ENCODE data around the gene ST3GAL2.
A peak's percentile ranks its signal among the peaks of the same experiment; 100 is the strongest.

The ST3GAL2 gene

GRCh38 chr16:70444249-70445063, 5.6 kb upstream of the ST3GAL2 start:
- no peak overlapping the region for H2BK5ac ChIP-seq (ENCODE audit: low read depth, low read length, poor library complexity, severe bottlenecking)
- 93% methylated on average over 2 of the region's 4 CpGs for WGBS

GRCh38 chr16:70442344-70442743, 3.4 kb upstream of the ST3GAL2 start:
- Histone ChIP-seq H2AK5ac (ENCODE audit: low read length, severe bottlenecking) (no peak overlapping the region), H3K4me1 (ENCODE audit: control insufficient read depth, insufficient read depth, low read depth, low read length) (peaks cover 13% of the 10 kb centered on the region), H3K27me3 (ENCODE audit: control insufficient read depth in 1 of 2, insufficient read depth in 1 of 2, low read length in 2 of 2) (no peaks in the 10 kb centered on the region), H2AFZ (ENCODE audit: low read depth, low read length) (no peak overlapping the region), H3K27ac (ENCODE audit: low read length, poor library complexity, severe bottlenecking) (no peak overlapping the region), H4K91ac (ENCODE audit: low read length) (no peak overlapping the region), H3K9ac (ENCODE audit: low read length) (no peak overlapping the region), H3K9me3 (ENCODE audit: control insufficient read depth, low read length) (no peaks in the 10 kb centered on the region), H3K4ac (ENCODE audit: low read depth in 1 of 2, low read length in 2 of 2) (no peak overlapping the region), H3K4me2 (ENCODE audit: low read length, poor library complexity, severe bottlenecking) (no peak overlapping the region), H4K8ac (ENCODE audit: low read length) (no peak overlapping the region), H3K14ac (ENCODE audit: low read length in 2 of 2) (no peak overlapping the region), H3K23ac (ENCODE audit: low read length in 2 of 2) (no peak overlapping the region), H2BK12ac (ENCODE audit: low read length in 2 of 2) (no peak overlapping the region), H3K18ac (ENCODE audit: low read depth in 1 of 2, low read length in 2 of 2) (no peak overlapping the region), H3K36me3 (ENCODE audit: control insufficient read depth in 1 of 2, insufficient read depth in 2 of 2, low read depth in 1 of 2, low read length in 2 of 2) (no peaks in the 10 kb centered on the region), H3K79me1 (replicated peaks; ENCODE audit: low read length, poor library complexity, severe bottlenecking) (no peaks in the 10 kb centered on the region), H3K4me3 (ENCODE audit: insufficient read depth in 1 of 2, low read depth in 1 of 2, low read length in 2 of 2) (no peak overlapping the region), H2BK120ac (ENCODE audit: low read depth, low read length) (no peak overlapping the region), H2BK5ac (ENCODE audit: low read depth, low read length, poor library complexity, severe bottlenecking) (no peak overlapping the region), H2BK15ac (ENCODE audit: low read depth, poor library complexity, severe bottlenecking) (no peak overlapping the region)
- 97% methylated on average over 7 of the region's 7 CpGs for WGBS
- no peak for DNase-seq

More at GRCh38 chr16:70444249-70445063, 5.6 kb upstream of the ST3GAL2 start:
- H3K4ac ChIP-seq (ENCODE audit: low read depth in 1 of 2, low read length in 2 of 2): no peak overlapping the region
- no peak overlapping the region for H3K27ac ChIP-seq (ENCODE audit: low read length, poor library complexity, severe bottlenecking)
- peak overlapping the region in 1 of 2 experiments; percentile 43 for H3K18ac ChIP-seq (ENCODE audit: low read depth in 1 of 2, low read length in 2 of 2)
- peaks cover 6% of the 10 kb centered on the region for H3K4me1 ChIP-seq (ENCODE audit: control insufficient read depth, insufficient read depth, low read depth, low read length)
- no peaks in the 10 kb centered on the region for H3K9me3 ChIP-seq (ENCODE audit: control insufficient read depth, low read length)
- H3K9ac ChIP-seq (ENCODE audit: low read length): no peak overlapping the region
- H2AFZ ChIP-seq (ENCODE audit: low read depth, low read length): no peak overlapping the region
- no peak overlapping the region for H2AK5ac ChIP-seq (ENCODE audit: low read length, severe bottlenecking)
- no peak overlapping the region for H2BK15ac ChIP-seq (ENCODE audit: low read depth, poor library complexity, severe bottlenecking)
- no peak overlapping the region for H3K4me2 ChIP-seq (ENCODE audit: low read length, poor library complexity, severe bottlenecking)
- no peak overlapping the region for H3K4me3 ChIP-seq (ENCODE audit: insufficient read depth in 1 of 2, low read depth in 1 of 2, low read length in 2 of 2)
- no peaks in the 10 kb centered on the region for H3K79me1 ChIP-seq (replicated peaks; ENCODE audit: low read length, poor library complexity, severe bottlenecking)
- no peak for DNase-seq
- no peak overlapping the region for H3K23ac ChIP-seq (ENCODE audit: low read length in 2 of 2)
- no peaks in the 10 kb centered on the region for H3K36me3 ChIP-seq (ENCODE audit: control insufficient read depth in 1 of 2, insufficient read depth in 2 of 2, low read depth in 1 of 2, low read length in 2 of 2)
- H2BK12ac ChIP-seq (ENCODE audit: low read length in 2 of 2): no peak overlapping the region
- H4K8ac ChIP-seq (ENCODE audit: low read length): no peak overlapping the region
- no peaks in the 10 kb centered on the region for H3K27me3 ChIP-seq (ENCODE audit: control insufficient read depth in 1 of 2, insufficient read depth in 1 of 2, low read length in 2 of 2)
- H4K91ac ChIP-seq (ENCODE audit: low read length): no peak overlapping the region
- H2BK120ac ChIP-seq (ENCODE audit: low read depth, low read length): no peak overlapping the region
- no peak overlapping the region for H3K14ac ChIP-seq (ENCODE audit: low read length in 2 of 2)

GRCh38 chr16:70441406-70441990, 2.6 kb upstream of the ST3GAL2 start:
- Histone ChIP-seq H3K9ac (ENCODE audit: low read length) (no peak overlapping the region), H3K4ac (ENCODE audit: low read depth in 1 of 2, low read length in 2 of 2) (no peak overlapping the region), H2BK15ac (ENCODE audit: low read depth, poor library complexity, severe bottlenecking) (no peak overlapping the region), H2BK120ac (ENCODE audit: low read depth, low read length) (no peak overlapping the region), H3K18ac (ENCODE audit: low read depth in 1 of 2, low read length in 2 of 2) (no peak overlapping the region), H3K4me1 (ENCODE audit: control insufficient read depth, insufficient read depth, low read depth, low read length) (peaks cover 16% of the 10 kb centered on the region), H3K79me1 (replicated peaks; ENCODE audit: low read length, poor library complexity, severe bottlenecking) (no peaks in the 10 kb centered on the region), H3K14ac (ENCODE audit: low read length in 2 of 2) (no peak overlapping the region), H2AK5ac (ENCODE audit: low read length, severe bottlenecking) (no peak overlapping the region), H3K36me3 (ENCODE audit: control insufficient read depth in 1 of 2, insufficient read depth in 2 of 2, low read depth in 1 of 2, low read length in 2 of 2) (no peaks in the 10 kb centered on the region), H3K9me3 (ENCODE audit: control insufficient read depth, low read length) (no peaks in the 10 kb centered on the region), H4K91ac (ENCODE audit: low read length) (no peak overlapping the region), H2AFZ (ENCODE audit: low read depth, low read length) (no peak overlapping the region), H3K27me3 (ENCODE audit: control insufficient read depth in 1 of 2, insufficient read depth in 1 of 2, low read length in 2 of 2) (no peaks in the 10 kb centered on the region), H2BK5ac (ENCODE audit: low read depth, low read length, poor library complexity, severe bottlenecking) (no peak overlapping the region), H3K23ac (ENCODE audit: low read length in 2 of 2) (no peak overlapping the region), H3K4me3 (ENCODE audit: insufficient read depth in 1 of 2, low read depth in 1 of 2, low read length in 2 of 2) (no peak overlapping the region), H3K27ac (ENCODE audit: low read length, poor library complexity, severe bottlenecking) (no peak overlapping the region), H4K8ac (ENCODE audit: low read length) (no peak overlapping the region), H2BK12ac (ENCODE audit: low read length in 2 of 2) (peak overlapping the region in 1 of 2 experiments; percentile 55), H3K4me2 (ENCODE audit: low read length, poor library complexity, severe bottlenecking) (no peak overlapping the region)
- WGBS: 86% methylated on average over 7 of the region's 8 CpGs
- peak; percentile 80 for DNase-seq

GRCh38 chr16:70440009-70440692, 1.3 kb upstream of the ST3GAL2 start:
- no peak overlapping the region for H3K14ac ChIP-seq (ENCODE audit: low read length in 2 of 2)
- H4K91ac ChIP-seq (ENCODE audit: low read length): no peak overlapping the region
- WGBS: 83% methylated on average over 11 of the region's 11 CpGs

More at GRCh38 chr16:70440009-70440692, 1.3 kb upstream of the ST3GAL2 start:
- Histone ChIP-seq H3K18ac (ENCODE audit: low read depth in 1 of 2, low read length in 2 of 2) (no peak overlapping the region), H4K8ac (ENCODE audit: low read length) (peak overlapping the region; percentile 1), H3K9ac (ENCODE audit: low read length) (peak overlapping the region; percentile 88), H3K4me1 (ENCODE audit: control insufficient read depth, insufficient read depth, low read depth, low read length) (peaks cover 18% of the 10 kb centered on the region), H3K4me2 (ENCODE audit: low read length, poor library complexity, severe bottlenecking) (no peak overlapping the region), H3K4me3 (ENCODE audit: insufficient read depth in 1 of 2, low read depth in 1 of 2, low read length in 2 of 2) (peak overlapping the region in 1 of 2 experiments; percentile 87), H3K4ac (ENCODE audit: low read depth in 1 of 2, low read length in 2 of 2) (no peak overlapping the region), H3K27ac (ENCODE audit: low read length, poor library complexity, severe bottlenecking) (no peak overlapping the region), H2BK5ac (ENCODE audit: low read depth, low read length, poor library complexity, severe bottlenecking) (no peak overlapping the region), H2BK12ac (ENCODE audit: low read length in 2 of 2) (peak overlapping the region; percentile 18 to 80), H3K9me3 (ENCODE audit: control insufficient read depth, low read length) (no peaks in the 10 kb centered on the region), H3K27me3 (ENCODE audit: control insufficient read depth in 1 of 2, insufficient read depth in 1 of 2, low read length in 2 of 2) (no peaks in the 10 kb centered on the region), H3K23ac (ENCODE audit: low read length in 2 of 2) (no peak overlapping the region), H2BK120ac (ENCODE audit: low read depth, low read length) (peak overlapping the region; percentile 54), H3K79me1 (replicated peaks; ENCODE audit: low read length, poor library complexity, severe bottlenecking) (no peaks in the 10 kb centered on the region), H3K36me3 (ENCODE audit: control insufficient read depth in 1 of 2, insufficient read depth in 2 of 2, low read depth in 1 of 2, low read length in 2 of 2) (no peaks in the 10 kb centered on the region), H2AFZ (ENCODE audit: low read depth, low read length) (peak overlapping the region; percentile 39), H2BK15ac (ENCODE audit: low read depth, poor library complexity, severe bottlenecking) (no peak overlapping the region), H2AK5ac (ENCODE audit: low read length, severe bottlenecking) (peak overlapping the region; percentile 80)
- no peak for DNase-seq
